A549 (cell line): ENCODE measurements around the gene ASNS.

Source experiments
- CTCF ChIP-seq: fragments of >200 bp; sonication (Bioruptor Twin); formaldehyde crosslinking; IDR thresholded peaks from 3 replicates; pipeline ENCODE4 v1.5.1; 2016
- FOXS1 ChIP-seq: fragments of 250-450 bp; sonication (Bioruptor Pico); IDR thresholded peaks from 2 replicates; pipeline ENCODE4 v1.5.0; 2020; ENCODE audit warnings: mild to moderate bottlenecking, moderate library complexity
- MAFK ChIP-seq: fragments of 450-650 bp; IDR thresholded peaks from 2 replicates; pipeline ENCODE4 v1.6.1; 2014; ENCODE audit not compliant: partially characterized antibody
- RCOR1 ChIP-seq: fragments of 150-350 bp; IDR thresholded peaks from 2 replicates; pipeline ENCODE4 v1.6.1; 2014; ENCODE audit warnings: antibody characterized with exemption, low read length, low read depth
- REST ChIP-seq: fragments of 200-600 bp; sonication (generic); IDR thresholded peaks from 2 replicates; pipeline ENCODE4 v1.6.1; 2016; ENCODE audit warnings: antibody characterized with exemption, mild to moderate bottlenecking, moderate library complexity
- ZFP36 ChIP-seq: fragments of 450-650 bp; IDR thresholded peaks from 2 replicates; pipeline ENCODE4 v1.6.1; 2014; ENCODE audit warnings: borderline replicate concordance; ENCODE audit not compliant: partially characterized antibody
- ZNF302 ChIP-seq: fragments of 250-450 bp; sonication (Bioruptor Pico); IDR thresholded peaks from 2 replicates; pipeline ENCODE4 v1.9.0; 2021; ENCODE audit warnings: inconsistent platforms, mild to moderate bottlenecking, moderate library complexity

- TF ChIP-seq MAFK (no peak), FOXS1 (CRISPR knock-in tag) (no peak), RCOR1 (no peak), REST (no peak), ZNF302 (CRISPR knock-in tag) (no peak), CTCF (no peak), ZFP36 (no peak)
Measured at GRCh38 chr7:97871659-97872024, 566 bp downstream of the ASNS start.
